Breast epithelium (tissue), 4 donors: Measurements from ENCODE around the gene DDX39B. TPM values are rescaled to one million over a fixed set of nuclear protein-coding genes. Genes with fewer than 3 reads are reported as not detected.

Experiments
- DNase-seq, 2 donors: peaks; one replicate each; pipeline ENCODE4 v3.0.0-alpha.2; 2019; ENCODE audit warnings: low spot score in 2 of 2
- H3K27ac ChIP-seq, 2 donors: fragments of 200-600 bp; sonication (generic) in 1 of 2; one replicate each; pipeline ENCODE4 v1.5.1; 2016 to 2019; ENCODE audit warnings: mild to moderate bottlenecking in 1 of 2
- H3K27me3 ChIP-seq, 2 donors: fragments of 200-600 bp; sonication (generic) in 1 of 2; one replicate each; pipeline versions ENCODE4 v1.5.1 to v1.6.0; 2017 to 2019; ENCODE audit warnings: control low read depth in 1 of 2, mild to moderate bottlenecking in 1 of 2
- H3K36me3 ChIP-seq: fragments of 200-600 bp; one replicate; pipeline ENCODE4 v1.5.1; 2019
- H3K4me1 ChIP-seq, 2 donors: fragments of 200-600 bp; sonication (generic); one replicate each; pipeline ENCODE4 v1.5.1; 2016 to 2019; ENCODE audit warnings: control low read depth in 1 of 2
- H3K4me3 ChIP-seq, 3 donors: fragments of 200-600 bp; sonication (generic); 1 replicate in 2 of 3; 2 replicates in 1 of 3; pipeline ENCODE4 v1.5.1; 2016 to 2019; ENCODE audit warnings: mild to moderate bottlenecking in 3 of 3, moderate library complexity in 2 of 3
- H3K9me3 ChIP-seq, 2 donors: fragments of 200-600 bp; sonication (generic) in 1 of 2; one replicate each; pipeline ENCODE4 v1.5.1; 2016 to 2019; ENCODE audit warnings: control low read depth in 1 of 2
- CTCF ChIP-seq, 3 donors: fragments of 450-650 bp; IDR thresholded peaks; one replicate each; pipeline ENCODE4 v1.5.1; 2016 to 2017; ENCODE audit warnings: antibody characterized with exemption in 3 of 3, mild to moderate bottlenecking in 3 of 3, moderate library complexity in 3 of 3
- POLR2A ChIP-seq: fragments of 450-650 bp; IDR thresholded peaks from one replicate; pipeline ENCODE4 v1.6.1; 2016; ENCODE audit warnings: antibody characterized with exemption, mild to moderate bottlenecking, moderate library complexity
- POLR2AphosphoS5 ChIP-seq, 3 donors: sonication (generic); formaldehyde crosslinking; IDR thresholded peaks; one replicate each; pipeline ENCODE4 v1.6.1; 2017; ENCODE audit warnings: antibody characterized with exemption in 3 of 3
- intact Hi-C: fragments of 100-400 bp; cut with DNase I; formaldehyde crosslinking; loops from one replicate; pipeline ENCODE4 v1.15.1; 2023; ENCODE audit warnings: low total_unique reads
- total RNA-seq, 3 donors: library from RNA; depleted of rRNA; stranded (reverse); fragments of >200 nt; gene quantifications; one replicate each; pipeline ENCODE4 v1.1.0, GENCODE V29; 2016

DDX39B gene
- total RNA-seq, 3 donors from 2014 or later = 315 to 336 (median 334) TPM

DNA sequence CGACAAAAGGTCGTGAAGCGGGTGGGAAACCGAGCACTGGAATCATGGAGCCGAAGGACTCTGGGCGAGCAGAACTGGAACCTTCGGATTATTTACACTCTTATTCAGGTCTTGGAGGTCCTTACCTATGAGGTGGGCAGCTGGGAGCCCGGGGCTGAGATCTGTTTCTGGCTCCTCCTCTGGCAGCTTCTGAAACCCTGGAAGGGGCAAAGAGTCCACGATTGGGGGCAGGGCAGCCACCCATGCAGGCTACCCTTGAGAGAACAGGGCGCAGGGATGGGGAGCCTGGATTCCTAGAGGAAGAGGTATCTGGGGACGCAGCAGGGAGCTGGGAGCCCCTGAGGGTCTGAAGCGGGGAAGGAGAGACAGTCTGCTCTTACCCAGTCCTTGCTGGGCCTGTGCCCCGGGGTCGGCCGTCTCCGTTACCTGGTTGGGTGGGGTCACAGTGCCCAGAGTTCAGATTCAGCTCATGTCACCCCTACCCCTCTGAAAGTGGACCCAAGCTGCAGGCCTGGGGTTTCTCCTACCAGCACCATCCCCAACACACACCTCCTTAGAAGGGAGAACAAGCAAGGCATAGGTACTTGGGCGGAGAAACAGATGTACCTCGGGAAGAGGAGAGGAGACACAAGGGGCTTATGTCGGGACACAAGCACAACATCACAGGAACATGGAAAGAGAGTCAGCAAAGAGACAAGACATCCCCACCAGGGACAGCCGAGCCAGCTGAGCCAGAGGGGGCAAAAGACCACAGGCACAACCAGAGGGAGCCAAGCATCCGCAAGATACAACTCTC is 39.8 kb upstream of the DDX39B start:
- Histone ChIP-seq H3K36me3 (no peaks in the 10 kb centered on the region), H3K27me3 (no peaks in the 10 kb centered on the region), H3K9me3 (no peaks in the 10 kb centered on the region), H3K4me3 (peak overlapping the region; percentile 64 to 76 (median 76)), H3K4me1 (no peaks in the 10 kb centered on the region), H3K27ac (peak overlapping the region; percentile 73 to 80)
- DNase-seq = no peak
- no peak for TF ChIP-seq POLR2AphosphoS5 (IDR thresholded peaks at IDR 0.05)
- no peak for TF ChIP-seq POLR2A
- no peak for TF ChIP-seq CTCF (IDR thresholded peaks at IDR 0.05)
- intact Hi-C loops = no loop called here

DNA sequence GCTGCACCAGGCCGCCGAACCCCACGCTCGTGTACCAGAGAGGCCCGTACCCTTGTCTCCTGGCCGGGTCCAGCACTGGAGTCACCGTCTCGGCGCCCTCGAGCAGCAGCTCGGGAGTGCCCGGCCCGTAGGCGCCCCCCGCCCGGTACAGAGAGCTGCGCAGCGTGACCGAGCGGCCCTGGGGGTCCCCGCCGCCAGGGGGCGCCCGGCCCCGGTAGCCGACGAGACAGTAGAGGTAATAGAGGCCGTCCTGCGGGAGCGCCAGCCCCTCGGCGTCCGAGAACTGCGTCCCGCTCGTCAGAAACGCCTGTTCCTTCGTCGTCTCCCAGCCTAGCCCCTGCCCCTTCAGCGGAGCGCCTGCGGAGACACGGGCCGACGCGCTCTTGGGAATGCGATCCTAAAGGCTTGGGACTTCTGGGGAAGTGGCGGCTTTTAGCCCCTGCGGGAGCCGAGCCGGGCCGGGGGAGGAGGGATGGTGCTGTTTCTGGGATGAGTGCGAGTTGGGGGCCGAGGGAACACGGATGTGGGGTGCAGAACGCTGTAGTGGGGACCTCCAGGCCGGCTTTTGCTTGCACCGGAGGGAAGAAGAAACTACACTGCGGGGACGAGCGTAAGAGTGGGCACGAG is 39.1 kb upstream of the DDX39B start:
- peak; percentile 53 to 64 (median 64) for TF ChIP-seq POLR2AphosphoS5 (IDR thresholded peaks at IDR 0.05)
- TF ChIP-seq POLR2A = no peak
- TF ChIP-seq CTCF (IDR thresholded peaks at IDR 0.05) = peak; percentile 90 to 95 (median 93)
- H3K9me3 ChIP-seq = no peaks in the 10 kb centered on the region
- intact Hi-C loops = no loop called here
- DNase-seq = peak; percentile 75 to 85
- H3K4me3 ChIP-seq = peak overlapping the region; percentile 64 to 76 (median 76)
- no peaks in the 10 kb centered on the region for H3K4me1 ChIP-seq
- H3K27ac ChIP-seq = peak overlapping the region; percentile 73 to 80
- H3K36me3 ChIP-seq = no peaks in the 10 kb centered on the region
- H3K27me3 ChIP-seq = no peaks in the 10 kb centered on the region

DNA sequence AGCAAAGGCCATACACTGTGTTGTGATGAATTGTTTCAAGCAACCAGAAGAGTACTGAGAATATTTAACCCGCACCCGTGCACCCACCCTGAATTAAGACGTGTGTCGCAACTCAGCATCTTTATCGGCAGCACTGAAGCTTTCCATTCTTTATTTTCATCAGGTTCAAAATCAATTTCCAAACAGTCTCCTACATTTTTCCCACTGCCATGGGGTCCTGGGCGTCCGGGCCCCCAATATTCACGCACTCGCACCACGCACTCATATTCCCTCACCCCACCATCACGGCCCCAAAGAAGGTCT is 38.6 kb upstream of the DDX39B start:
- no peaks in the 10 kb centered on the region for H3K27me3 ChIP-seq
- H3K27ac ChIP-seq = peak overlapping the region; percentile 73 to 80
- no peaks in the 10 kb centered on the region for H3K9me3 ChIP-seq
- H3K36me3 ChIP-seq = no peaks in the 10 kb centered on the region
- peak overlapping the region; percentile 64 to 76 (median 76) for H3K4me3 ChIP-seq
- intact Hi-C loops = no loop called here
- no peaks in the 10 kb centered on the region for H3K4me1 ChIP-seq
- no peak for TF ChIP-seq POLR2A
- TF ChIP-seq CTCF (IDR thresholded peaks at IDR 0.05) = no peak
- no peak for TF ChIP-seq POLR2AphosphoS5 (IDR thresholded peaks at IDR 0.05)
- DNase-seq = no peak

- H3K27me3 ChIP-seq = no peaks in the 10 kb centered on the region
- H3K4me1 ChIP-seq = no peaks in the 10 kb centered on the region
- H3K9me3 ChIP-seq = no peaks in the 10 kb centered on the region
- intact Hi-C loops = no loop called here
- peak overlapping the region in 1 of 3 donors; percentile 76 for H3K4me3 ChIP-seq
- no peaks in the 10 kb centered on the region for H3K36me3 ChIP-seq
- DNase-seq = no peak
- TF ChIP-seq POLR2AphosphoS5 (IDR thresholded peaks at IDR 0.05) = no peak
- TF ChIP-seq POLR2A = no peak
- TF ChIP-seq CTCF (IDR thresholded peaks at IDR 0.05) = no peak
- no peak overlapping the region for H3K27ac ChIP-seq
Observed at GRCh38 chr6:31579546-31580437, 38.0 kb upstream of the DDX39B start.
